Panc1 (cell line): ENCODE results near the gene RHBDL1. TPM values are rescaled to one million over a fixed set of nuclear protein-coding genes. Genes with fewer than 3 reads are reported as not detected.

Source experiments
- ATAC-seq: fragments of 200-7000 bp; cut with Tn5 transposase; 2 replicates; pipeline ENCODE4 v1.9.1; 2020; ENCODE audit warnings: mild to moderate bottlenecking, moderate library complexity
- BruUV-seq: library from RNA; stranded (reverse); fragments of 400-500 nt; replicated peaks from 2 replicates; lab custom pipeline; 2021; lab: Mats Ljungman, UMichigan
- CTCF ChIA-PET: fragments of 300-600 bp; sonication (Branson Sonifier 250); formaldehyde crosslinking; loops from one replicate; lab custom pipeline; 2022; ENCODE audit warnings: antibody characterized with exemption; lab: Charles Lee
- POLR2A ChIA-PET: fragments of 300-600 bp; sonication (Branson Sonifier 250); formaldehyde crosslinking; loops from one replicate; lab custom pipeline; 2022; ENCODE audit warnings: antibody characterized with exemption; lab: Charles Lee
- DNase-seq: peaks from one replicate; pipeline ENCODE4 v3.0.0-alpha.2; 2010; ENCODE audit warnings: low read depth, low spot score
- H3K27ac ChIP-seq: 2 replicates; pipeline ENCODE4 v1.5.1; 2011; ENCODE audit warnings: mild to moderate bottlenecking, low read length, inconsistent platforms
- H3K27me3 ChIP-seq: fragments of 200-500 bp; sonication (Bioruptor generic); 2 replicates; pipeline ENCODE4 v1.6.0; 2014; ENCODE audit warnings: low read length, inconsistent platforms; ENCODE audit not compliant: control insufficient read depth, insufficient read depth
- H3K36me3 ChIP-seq: fragments of 200-500 bp; sonication (Bioruptor generic); 2 replicates; pipeline ENCODE4 v1.5.1; 2014; ENCODE audit warnings: inconsistent platforms, mild to moderate bottlenecking, low read length, moderate library complexity; ENCODE audit not compliant: control insufficient read depth, insufficient read depth
- H3K4me1 ChIP-seq: 2 replicates; pipeline ENCODE4 v1.5.1; 2011; ENCODE audit warnings: inconsistent platforms, mild to moderate bottlenecking, low read length, moderate library complexity; ENCODE audit not compliant: control insufficient read depth, insufficient read depth
- H3K4me3 ChIP-seq, 2 experiments: 2 replicates each; pipeline ENCODE4 v1.5.1; 2011 to 2012; ENCODE audit warnings: low read depth in 2 of 2, low read length in 2 of 2, mild to moderate bottlenecking in 2 of 2, inconsistent platforms in 1 of 2, moderate library complexity in 1 of 2
- H3K9me3 ChIP-seq: fragments of 200-500 bp; sonication (Bioruptor generic); 2 replicates; pipeline ENCODE4 v1.5.1; 2014; ENCODE audit warnings: low read depth, mild to moderate bottlenecking, inconsistent platforms, low read length, moderate library complexity; ENCODE audit not compliant: control insufficient read depth, insufficient read depth
- POLR2AphosphoS5 ChIP-seq: IDR thresholded peaks from 2 replicates; pipeline ENCODE4 v1.6.1; 2012; ENCODE audit warnings: mild to moderate bottlenecking, low read depth, low read length, moderate library complexity
- SIN3A ChIP-seq: IDR thresholded peaks from 2 replicates; pipeline ENCODE4 v1.6.1; 2012; ENCODE audit warnings: low read depth, mild to moderate bottlenecking, low read length, moderate library complexity, borderline replicate concordance; ENCODE audit not compliant: insufficient read depth
- TCF7L2 ChIP-seq: IDR thresholded peaks from 2 replicates; pipeline ENCODE4 v1.6.1; 2011; ENCODE audit warnings: mild to moderate bottlenecking, low read depth, low read length, inconsistent platforms
- in situ Hi-C: cut with HindIII; loops from 2 replicates; pipeline ENCODE4 v1.10.0; 2016; ENCODE audit warnings: low sequenced_read_pairs, low pct_unique_long_range_greater_than_20kb
- intact Hi-C: fragments of 100-400 bp; cut with micrococcal nuclease; formaldehyde crosslinking; loops from one replicate; pipeline ENCODE4 v1.10.0; 2022; ENCODE audit not compliant: unreplicated experiment
- total RNA-seq: library from RNA; stranded (reverse); gene quantifications from one replicate; pipeline ENCODE4 v1.2.1, GENCODE V29; 2021; ENCODE audit not compliant: unreplicated experiment
- TF ChIP-seq, protein P1 (sequence below), 2 experiments: IDR thresholded peaks; 2 replicates each; pipeline ENCODE4 v1.6.1; 2011 to 2012; ENCODE audit warnings: low read depth in 2 of 2, control low read depth in 1 of 2, low read length in 1 of 2, mild to moderate bottlenecking in 1 of 2, moderate library complexity in 1 of 2; ENCODE audit not compliant: insufficient read depth in 1 of 2
- TF ChIP-seq, protein P2 (sequence below): fragments of 450-650 bp; IDR thresholded peaks from 2 replicates; pipeline ENCODE4 v1.5.1; 2017; ENCODE audit warnings: mild to moderate bottlenecking

RHBDL1 gene
- total RNA-seq, 1 experiment from 2014 or later = 6.6 TPM

DNA sequence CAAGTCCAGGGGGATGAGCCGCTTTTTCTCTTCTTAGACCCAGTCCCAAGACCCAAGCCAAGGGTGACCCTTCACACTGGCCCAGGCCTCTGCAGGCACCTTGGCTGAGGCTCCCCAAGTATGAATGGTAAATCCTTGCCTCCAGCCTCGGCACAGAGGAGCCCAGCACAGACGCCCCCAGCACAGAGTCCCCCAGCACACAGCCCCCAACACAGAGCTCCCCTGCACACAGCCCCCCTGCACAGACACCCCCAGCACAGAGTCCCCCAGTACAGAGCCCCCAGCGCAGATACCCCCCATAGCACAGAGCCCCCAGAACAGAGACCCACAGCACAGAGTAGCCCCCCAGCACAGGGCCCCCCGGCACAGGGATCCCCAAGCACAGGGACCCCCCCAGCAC lies 34.9 kb upstream of the RHBDL1 start:
- no TSS peak for BruUV-seq
- in situ Hi-C loops (no loop called here), intact Hi-C loops (no loop called here)
- peak overlapping the region in 1 of 2 experiments; percentile 64; a peak in 3 of 4 replicates for H3K4me3 ChIP-seq
- TF ChIP-seq SIN3A = no peak
- TF ChIP-seq TCF7L2 = no peak
- TF ChIP-seq, protein P1, sequence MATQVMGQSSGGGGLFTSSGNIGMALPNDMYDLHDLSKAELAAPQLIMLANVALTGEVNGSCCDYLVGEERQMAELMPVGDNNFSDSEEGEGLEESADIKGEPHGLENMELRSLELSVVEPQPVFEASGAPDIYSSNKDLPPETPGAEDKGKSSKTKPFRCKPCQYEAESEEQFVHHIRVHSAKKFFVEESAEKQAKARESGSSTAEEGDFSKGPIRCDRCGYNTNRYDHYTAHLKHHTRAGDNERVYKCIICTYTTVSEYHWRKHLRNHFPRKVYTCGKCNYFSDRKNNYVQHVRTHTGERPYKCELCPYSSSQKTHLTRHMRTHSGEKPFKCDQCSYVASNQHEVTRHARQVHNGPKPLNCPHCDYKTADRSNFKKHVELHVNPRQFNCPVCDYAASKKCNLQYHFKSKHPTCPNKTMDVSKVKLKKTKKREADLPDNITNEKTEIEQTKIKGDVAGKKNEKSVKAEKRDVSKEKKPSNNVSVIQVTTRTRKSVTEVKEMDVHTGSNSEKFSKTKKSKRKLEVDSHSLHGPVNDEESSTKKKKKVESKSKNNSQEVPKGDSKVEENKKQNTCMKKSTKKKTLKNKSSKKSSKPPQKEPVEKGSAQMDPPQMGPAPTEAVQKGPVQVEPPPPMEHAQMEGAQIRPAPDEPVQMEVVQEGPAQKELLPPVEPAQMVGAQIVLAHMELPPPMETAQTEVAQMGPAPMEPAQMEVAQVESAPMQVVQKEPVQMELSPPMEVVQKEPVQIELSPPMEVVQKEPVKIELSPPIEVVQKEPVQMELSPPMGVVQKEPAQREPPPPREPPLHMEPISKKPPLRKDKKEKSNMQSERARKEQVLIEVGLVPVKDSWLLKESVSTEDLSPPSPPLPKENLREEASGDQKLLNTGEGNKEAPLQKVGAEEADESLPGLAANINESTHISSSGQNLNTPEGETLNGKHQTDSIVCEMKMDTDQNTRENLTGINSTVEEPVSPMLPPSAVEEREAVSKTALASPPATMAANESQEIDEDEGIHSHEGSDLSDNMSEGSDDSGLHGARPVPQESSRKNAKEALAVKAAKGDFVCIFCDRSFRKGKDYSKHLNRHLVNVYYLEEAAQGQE (IDR thresholded peaks at IDR 0.05; ENCODE audit: insufficient read depth in 1 of 2, low read depth in 2 of 2, low read length in 1 of 2) = no peak
- no peak for TF ChIP-seq POLR2AphosphoS5
- TF ChIP-seq, protein P2, sequence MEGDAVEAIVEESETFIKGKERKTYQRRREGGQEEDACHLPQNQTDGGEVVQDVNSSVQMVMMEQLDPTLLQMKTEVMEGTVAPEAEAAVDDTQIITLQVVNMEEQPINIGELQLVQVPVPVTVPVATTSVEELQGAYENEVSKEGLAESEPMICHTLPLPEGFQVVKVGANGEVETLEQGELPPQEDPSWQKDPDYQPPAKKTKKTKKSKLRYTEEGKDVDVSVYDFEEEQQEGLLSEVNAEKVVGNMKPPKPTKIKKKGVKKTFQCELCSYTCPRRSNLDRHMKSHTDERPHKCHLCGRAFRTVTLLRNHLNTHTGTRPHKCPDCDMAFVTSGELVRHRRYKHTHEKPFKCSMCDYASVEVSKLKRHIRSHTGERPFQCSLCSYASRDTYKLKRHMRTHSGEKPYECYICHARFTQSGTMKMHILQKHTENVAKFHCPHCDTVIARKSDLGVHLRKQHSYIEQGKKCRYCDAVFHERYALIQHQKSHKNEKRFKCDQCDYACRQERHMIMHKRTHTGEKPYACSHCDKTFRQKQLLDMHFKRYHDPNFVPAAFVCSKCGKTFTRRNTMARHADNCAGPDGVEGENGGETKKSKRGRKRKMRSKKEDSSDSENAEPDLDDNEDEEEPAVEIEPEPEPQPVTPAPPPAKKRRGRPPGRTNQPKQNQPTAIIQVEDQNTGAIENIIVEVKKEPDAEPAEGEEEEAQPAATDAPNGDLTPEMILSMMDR = no peak
- ATAC-seq = no peak
- no peaks in the 10 kb centered on the region for H3K36me3 ChIP-seq
- peaks cover 44% of the 10 kb centered on the region for H3K4me1 ChIP-seq
- ChIA-PET POLR2A (no interaction called here), CTCF (no interaction called here)
- no peaks in the 10 kb centered on the region for H3K9me3 ChIP-seq
- H3K27me3 ChIP-seq = no peaks in the 10 kb centered on the region
- peak overlapping the region; percentile 66 for H3K27ac ChIP-seq
- no peak for DNase-seq

DNA sequence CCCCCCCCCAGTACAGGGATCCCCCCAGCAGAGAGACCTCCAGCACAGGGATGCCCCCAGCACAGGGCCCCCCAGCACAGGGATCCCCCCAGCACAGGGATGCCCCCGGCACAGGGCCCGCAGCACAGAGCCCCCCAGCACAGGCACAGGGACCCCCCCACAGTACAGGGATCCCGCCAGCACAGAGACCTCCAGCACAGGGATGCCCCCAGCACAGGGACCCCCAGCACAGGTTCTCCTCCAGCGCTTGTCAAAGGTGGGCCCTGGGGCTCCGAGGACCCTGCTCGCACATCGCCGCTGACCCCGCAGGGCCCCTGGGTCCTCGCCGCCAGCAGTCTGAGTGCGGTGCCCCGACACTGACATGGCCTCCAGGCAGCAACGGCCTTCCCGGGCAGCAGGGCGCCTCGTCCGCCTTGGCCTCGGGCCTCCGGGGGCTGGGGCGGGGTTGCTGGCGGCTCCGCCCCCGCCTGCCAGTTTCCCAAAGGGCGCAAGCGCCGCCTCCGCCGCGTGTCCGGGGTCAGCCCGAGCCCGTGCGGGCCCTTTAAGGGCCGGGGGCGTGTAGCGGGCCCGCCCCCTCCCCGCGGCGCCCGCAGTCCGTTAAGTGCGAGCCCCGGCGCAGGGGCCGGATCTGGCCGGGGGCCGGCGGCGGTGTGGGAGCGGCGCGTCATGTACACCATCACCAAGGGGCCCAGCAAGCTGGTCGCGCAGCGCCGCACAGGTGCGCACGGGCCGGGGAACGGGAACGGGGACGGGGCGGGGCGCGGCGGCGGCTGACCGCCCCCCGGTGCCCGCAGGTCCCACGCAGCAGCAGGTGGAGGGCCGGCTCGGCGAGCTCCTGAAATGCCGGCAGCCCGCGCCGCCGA lies 33.9 kb upstream of the RHBDL1 start, which contains the start of gene MCRIP2:
TSS of gene MCRIP2 (plus strand) at position 503 of the 863 bp plus-strand sequence. CDS start at position 667, 164 bp downstream.
- CTCF ChIA-PET = no interaction called here
- H3K27me3 ChIP-seq = no peaks in the 10 kb centered on the region
- in situ Hi-C loops = no loop called here
- H3K4me3 ChIP-seq = peak within 1 kb of the TSS; percentile 64 to 75
- ATAC-seq (peak; percentile 67), DNase-seq (no peak)
- no TSS peak for BruUV-seq
- peak; percentile 58; the same call in 1 of the 2 replicates for TF ChIP-seq SIN3A
- TF ChIP-seq, protein P2 = no peak
- peak; percentile 50 for TF ChIP-seq POLR2AphosphoS5
- no peaks in the 10 kb centered on the region for H3K36me3 ChIP-seq
- peaks cover 53% of the 10 kb centered on the region for H3K4me1 ChIP-seq
- H3K27ac ChIP-seq = peak within 1 kb of the TSS; percentile 91
- no peaks in the 10 kb centered on the region for H3K9me3 ChIP-seq
- intact Hi-C loops = no loop called here
- POLR2A ChIA-PET = no interaction called here
